ENCODE measurements around the gene SEMA4A.

Gene SEMA4A

DNA sequence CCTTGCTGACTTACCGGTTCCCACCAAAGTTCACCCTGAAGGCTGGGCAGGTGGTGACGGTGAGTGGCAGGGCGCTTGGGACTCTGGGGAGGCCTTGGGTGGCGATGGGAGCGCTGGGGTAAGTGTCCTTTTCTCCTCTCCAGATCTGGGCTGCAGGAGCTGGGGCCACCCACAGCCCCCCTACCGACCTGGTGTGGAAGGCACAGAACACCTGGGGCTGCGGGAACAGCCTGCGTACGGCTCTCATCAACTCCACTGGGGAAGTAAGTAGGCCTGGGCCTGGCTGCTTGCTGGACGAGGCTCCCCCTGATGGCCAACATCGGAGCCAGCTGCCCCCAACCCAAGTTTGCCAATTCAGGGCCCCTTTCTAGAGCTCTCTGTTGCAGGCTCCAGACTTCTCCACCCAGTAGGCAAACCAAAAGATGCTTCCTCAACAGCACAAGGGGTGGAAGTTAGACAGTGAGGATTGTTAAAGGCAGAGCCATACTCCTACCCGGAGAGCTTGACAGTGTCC, 16.4 kb upstream of the SEMA4A start:
- DNase-seq = no peak

DNA sequence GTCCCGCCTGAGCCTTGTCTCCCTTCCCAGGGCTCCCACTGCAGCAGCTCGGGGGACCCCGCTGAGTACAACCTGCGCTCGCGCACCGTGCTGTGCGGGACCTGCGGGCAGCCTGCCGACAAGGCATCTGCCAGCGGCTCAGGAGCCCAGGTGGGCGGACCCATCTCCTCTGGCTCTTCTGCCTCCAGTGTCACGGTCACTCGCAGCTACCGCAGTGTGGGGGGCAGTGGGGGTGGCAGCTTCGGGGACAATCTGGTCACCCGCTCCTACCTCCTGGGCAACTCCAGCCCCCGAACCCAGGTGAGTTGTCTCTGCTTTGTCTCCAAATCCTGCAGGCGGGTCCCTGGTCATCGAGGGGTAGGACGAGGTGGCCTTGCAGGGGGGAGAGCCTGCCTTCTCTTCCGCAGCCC, 14.9 kb upstream of the SEMA4A start:
- no peak for DNase-seq

DNA sequence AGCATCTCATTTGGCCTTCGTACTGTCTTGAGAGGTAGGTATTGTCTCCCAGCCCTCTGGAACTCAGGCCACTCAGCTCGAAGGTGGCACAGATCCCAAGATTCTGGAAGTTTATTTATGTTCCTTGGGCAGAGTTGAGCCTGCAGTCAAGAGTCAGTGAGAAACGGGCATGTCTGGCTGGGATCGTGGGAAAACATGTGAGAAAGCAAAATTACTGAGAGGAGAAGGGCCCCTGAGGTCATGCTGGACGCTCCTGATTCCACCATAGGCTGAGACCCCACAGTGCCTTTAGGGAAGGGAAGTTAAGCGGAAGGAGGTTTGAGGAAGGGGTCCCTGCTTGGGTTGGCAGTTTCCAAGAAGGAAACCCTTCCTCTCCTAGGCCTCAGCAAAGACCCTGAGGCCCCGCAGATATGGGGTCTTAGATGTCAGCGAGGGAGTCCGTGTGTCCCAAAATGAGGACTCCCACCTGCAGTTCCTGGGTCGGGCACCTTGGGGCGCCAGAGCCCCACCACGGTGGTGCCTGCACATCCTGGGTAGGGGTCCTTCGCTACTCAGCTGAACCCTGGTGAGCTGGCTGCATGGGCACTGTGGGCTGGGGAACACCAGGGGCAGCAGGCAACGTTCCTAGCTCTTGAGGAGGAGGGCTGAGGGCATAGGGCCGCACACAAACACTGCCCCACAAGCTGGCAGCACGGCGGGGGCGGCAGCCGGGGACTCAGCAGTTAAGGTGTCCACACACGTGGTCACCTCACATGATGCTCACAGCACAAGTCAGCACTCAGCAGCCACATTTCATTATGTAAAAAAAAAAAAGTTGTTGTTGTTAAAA, 12.3 kb upstream of the SEMA4A start:
- no peak for DNase-seq

DNA sequence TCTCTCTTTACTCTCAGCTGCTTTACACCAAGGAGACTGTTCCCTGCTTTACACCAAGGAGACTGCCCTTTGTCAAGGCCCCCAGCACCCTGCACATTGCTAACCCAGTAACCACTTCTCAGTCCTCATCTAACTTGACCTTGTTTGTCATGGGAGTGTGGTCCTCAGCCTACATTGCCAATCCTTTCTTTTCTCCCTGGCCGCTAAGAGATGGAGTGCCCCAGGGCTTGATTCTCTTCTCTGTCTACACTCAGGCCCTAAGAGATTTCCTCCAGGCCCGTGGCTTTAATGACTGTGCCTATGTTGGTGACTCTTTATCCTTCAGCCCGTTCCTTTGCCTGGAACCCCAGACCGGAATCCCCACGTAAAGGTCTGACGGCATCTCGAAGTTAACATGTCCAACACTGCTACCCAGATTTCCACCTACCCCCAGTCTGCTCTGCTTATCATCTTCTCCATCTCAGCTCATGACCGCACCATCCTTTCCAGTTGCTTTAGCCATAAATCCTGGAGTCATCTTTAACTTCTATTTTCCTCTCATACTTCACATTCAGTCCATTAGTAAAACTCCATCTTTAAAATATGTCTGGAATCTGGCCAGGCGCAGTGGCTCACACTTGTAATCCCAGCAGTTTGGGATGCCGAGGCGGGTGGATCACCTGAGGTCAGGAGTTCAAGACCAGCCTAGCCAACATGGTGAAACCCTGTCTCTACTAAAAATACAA, 9.5 kb upstream of the SEMA4A start:
- no peak for DNase-seq

DNA sequence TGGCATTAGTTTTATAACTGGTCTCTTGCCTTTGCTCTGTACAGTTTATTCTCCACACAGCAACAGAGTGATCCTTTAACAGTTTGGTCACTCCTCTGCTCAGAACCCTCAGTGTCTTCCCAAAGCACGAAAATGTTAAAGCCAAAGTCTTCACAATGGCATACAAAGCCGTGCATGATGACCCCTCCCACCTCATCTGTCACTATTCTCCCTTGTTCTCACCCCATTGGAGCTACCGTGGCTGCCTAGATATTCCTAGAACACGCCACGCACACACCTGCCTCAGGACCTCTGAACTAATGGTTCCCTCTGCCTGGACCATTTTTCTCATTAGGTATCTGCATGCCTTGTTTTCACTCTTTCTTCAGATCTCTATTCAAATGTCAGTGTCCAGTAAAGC, 8.6 kb upstream of the SEMA4A start:
- DNase-seq = no peak

DNA sequence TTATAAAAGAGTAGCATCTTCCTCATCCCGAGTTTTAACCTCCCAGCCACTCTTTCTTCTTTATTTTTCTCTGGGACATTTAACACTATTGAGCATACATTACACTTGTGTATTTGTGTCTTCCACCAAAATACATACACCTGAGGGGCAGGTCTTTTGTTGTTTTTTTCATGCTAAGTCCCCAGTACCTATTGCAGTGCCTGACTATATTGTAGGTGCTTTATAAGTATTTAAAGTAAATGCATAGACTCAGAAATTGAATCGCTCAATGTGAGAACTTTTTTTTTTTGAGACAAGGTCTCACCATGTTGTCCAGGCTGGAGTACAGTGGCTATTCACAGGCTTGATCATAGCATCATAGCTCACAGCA, 7.8 kb upstream of the SEMA4A start:
- DNase-seq = no peak

DNA sequence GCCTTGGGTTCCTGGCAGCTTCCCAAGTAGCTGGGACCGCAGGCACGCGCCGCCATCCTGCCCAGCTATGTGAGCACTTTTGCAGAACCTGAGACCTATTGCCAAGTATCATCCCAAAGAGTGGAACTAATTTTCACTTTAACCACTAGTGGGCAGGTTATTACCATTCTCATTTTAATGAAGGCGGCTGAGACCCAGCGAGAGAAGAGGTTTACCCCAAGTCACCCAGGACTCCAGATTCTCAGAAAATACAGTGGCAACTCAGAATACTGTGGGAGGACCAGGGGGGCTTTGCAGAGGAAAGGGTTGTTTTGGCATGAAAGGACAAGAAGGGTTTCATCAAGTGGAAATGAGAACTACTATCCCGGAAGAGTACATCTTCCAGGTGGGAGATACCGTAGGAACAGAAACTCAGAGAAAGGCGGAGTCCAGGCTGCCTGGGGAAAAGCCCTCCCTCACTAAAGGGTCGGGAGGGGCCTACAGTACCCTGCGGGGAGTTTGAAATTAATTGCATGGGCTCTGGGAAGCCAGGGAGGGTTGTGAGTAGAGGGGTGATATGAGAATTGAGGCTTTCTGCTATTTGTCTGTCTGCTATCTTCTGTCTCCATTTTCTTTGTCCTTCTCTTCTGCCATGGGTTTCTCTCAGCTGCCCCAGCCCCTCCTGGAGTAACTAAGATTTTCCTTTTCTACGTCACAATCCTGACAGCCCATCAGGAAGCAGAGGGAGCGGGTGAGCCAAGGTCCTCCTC, 7.2 kb upstream of the SEMA4A start:
- DNase-seq = peak; percentile 85

DNA sequence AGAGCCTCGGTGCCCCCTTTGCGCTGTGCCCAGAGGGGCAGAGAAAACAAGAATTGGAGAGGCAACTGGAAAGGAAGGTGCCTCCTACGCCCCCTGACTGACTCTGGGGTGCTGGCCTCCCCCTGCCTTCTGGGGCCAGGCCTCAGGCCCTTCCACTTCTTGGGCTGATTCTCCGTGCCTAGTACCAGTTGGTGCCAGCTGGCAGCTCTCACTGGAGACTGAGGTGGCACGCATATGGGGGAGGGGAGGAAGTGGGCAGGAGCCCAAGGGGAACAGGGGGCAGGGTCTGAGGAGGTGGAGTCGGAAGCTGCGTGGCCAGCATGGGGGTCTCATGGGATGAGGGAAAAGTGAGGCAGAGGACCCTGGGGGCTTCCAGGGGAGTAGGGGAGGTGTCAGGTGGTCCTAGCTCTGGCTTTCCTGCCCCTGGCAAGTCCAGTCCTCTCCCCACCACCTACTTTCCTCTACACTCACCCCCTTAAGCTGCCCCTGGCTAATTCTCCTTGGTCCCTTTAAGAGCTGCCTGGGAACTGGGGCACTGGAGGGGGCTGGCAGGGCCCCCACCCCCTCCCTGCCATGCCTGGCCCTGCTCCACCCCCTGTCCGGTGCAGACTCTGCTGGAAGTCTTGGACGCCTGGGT, 6.5 kb upstream of the SEMA4A start:
- no peak for DNase-seq

DNA sequence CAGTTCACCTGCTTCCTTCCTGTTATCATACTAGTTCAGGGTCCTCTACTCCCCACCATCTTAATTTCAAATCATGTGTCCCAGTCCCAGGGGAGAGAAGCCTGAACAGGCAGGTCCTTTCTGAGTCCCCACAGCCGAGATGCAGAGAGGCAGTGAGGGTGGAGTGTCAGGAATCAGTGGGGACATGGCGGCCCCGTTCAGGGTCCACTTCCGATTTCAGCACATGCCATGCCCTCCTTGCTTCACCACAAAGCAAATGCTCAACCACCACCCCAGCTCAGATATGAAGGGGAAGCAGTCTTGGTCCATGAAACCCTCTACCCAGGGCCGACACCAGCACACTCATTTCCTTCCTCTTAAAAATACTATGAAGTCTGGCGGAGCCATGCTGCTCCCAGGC, 5.2 kb upstream of the SEMA4A start:
- peak; percentile 79 for DNase-seq

DNA sequence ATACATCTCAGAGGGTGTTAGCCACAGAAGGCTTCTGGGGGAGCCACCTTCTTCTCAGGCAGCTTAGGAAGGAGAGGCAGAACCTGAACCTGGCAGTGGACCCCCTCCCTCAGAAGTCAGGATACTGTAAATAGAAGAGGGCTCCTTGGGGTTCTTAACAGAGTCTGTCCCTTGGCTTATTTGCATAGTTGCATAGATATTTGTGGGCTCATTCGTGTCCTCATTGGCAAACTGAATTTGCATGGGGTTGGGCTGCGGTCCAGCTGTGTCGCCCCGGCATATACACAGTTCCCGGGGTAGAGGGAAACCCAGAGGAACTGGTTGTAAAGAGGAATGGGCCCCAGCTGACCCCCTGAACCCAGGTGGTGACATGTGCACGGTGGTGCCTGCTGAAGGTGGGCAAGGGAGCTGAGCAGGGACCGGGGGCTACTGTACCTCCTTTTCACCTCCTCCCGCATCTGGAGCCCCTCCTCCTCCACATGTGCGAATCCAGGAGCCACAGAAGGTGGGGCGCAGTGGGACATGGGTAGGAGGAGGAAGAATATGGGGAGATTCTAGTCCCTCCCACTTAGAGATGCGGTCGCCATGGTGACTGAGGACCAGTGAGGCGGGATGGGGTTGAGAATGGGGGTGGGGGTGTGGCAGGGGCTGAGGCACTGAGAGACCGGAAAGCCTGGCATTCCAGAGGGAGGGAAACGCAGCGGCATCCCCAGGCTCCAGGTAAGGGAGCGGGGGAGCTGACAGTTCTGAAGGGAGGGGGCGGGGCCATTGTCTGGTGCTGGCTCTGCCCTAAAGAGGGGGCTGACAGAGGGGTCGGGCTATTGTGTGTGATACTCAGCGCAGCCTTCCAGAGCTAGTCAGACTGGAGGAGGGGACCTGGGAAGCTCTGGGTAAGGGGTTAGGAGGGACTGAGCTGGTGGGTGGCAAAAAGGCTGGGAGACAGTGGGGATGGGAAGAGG, 3.7 kb upstream of the SEMA4A start:
- no peak for DNase-seq

DNA sequence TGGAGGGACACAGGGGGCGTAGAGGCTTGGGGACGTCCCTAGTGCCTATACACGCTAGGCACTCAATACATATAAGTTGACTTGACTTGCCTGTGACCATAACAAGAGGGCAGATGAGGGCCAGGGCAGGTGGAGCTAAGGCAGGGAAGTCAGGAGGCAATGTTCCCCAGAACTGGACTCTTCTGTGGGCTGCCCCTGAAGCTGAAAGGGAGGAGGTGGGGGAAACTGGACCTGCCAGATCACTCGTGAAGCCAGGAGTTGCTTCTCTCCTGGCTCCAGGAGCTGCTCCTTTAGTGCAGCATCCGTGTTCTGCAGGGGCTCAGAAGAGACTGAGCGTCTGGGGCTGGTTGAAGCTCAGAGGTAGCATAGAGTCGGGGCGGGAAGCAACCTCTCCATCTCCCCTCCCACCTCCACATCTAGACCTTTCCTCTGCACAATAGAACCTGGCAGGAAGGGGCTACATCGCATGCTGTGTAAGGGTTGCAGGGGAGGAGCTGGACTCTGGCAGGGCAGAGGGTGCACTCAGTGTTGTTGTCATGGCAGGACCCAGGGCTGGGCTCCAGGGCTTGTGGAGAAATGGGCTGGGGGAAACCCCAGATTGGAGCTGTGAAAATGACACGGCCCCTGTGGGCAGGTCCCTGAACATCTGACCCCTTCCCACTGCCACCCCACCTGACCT, 2.9 kb upstream of the SEMA4A start:
- peak; percentile 74 for DNase-seq

DNA sequence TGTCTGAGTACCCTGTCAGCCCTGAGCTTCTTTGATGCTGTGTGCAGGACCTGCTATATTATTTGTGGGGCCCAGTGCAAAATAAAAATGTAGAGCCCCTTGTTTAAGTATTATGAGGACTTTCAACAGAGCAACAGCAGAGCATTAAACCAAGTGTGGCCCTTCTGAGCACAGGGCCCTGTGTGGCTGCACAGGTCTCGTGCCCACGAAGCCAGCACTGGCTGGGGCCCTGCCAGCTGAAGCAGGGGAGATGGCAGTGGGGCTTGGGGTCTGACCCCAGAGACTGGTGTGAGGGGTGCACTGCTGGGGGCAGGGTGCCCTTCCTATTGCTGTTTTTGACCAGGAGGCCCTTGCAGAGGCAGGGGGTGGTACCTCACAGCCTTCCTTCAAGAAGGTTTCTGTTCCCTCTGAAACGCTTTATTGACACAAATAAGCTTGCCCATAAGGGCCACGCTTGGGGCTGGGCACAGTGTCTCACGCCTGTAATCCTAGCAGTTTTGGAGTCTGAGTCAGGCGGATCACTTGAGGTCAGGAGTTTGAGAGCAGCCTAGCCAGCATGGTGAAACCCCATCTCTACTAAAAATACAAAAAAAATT, 2.2 kb upstream of the SEMA4A start:
- DNase-seq = peak; percentile 96

DNA sequence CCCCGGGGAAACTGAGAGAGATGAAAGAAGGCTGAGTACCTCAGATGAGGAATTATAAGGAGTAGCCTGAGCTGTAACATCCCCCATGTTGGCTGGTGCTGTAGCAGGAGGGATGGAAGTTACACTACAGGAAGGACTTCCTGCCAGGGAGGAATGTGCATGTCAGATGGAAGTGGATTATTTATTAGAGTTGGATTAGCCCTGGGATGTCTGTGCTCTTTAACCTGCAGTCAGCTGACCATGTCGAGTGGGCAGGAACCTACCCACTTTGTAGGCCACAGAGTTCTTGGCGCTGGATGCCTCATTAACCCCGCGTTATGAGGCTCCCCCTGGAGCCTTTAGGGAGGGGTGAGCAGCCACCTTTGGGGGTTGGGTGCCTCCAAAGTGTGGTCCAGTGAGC, 757 bp upstream of the SEMA4A start:
- DNase-seq = no peak

DNA sequence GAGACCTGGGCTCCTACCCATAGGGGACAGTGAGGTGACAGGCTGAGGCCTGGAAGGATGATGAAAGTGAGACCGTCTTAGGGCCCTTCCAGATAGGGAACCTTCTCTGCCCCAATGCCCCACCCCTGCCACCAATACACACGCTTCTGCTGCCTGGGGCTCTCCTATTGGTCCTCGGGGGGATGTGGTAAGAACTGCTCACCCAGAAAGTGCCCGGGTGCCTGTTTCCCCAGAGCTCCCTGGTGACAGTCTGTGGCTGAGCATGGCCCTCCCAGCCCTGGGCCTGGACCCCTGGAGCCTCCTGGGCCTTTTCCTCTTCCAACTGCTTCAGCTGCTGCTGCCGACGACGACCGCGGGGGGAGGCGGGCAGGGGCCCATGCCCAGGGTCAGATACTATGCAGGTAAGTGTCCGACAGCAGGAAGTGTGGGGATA, 948 bp downstream of the SEMA4A start:
- peak; percentile 95 for DNase-seq

DNA sequence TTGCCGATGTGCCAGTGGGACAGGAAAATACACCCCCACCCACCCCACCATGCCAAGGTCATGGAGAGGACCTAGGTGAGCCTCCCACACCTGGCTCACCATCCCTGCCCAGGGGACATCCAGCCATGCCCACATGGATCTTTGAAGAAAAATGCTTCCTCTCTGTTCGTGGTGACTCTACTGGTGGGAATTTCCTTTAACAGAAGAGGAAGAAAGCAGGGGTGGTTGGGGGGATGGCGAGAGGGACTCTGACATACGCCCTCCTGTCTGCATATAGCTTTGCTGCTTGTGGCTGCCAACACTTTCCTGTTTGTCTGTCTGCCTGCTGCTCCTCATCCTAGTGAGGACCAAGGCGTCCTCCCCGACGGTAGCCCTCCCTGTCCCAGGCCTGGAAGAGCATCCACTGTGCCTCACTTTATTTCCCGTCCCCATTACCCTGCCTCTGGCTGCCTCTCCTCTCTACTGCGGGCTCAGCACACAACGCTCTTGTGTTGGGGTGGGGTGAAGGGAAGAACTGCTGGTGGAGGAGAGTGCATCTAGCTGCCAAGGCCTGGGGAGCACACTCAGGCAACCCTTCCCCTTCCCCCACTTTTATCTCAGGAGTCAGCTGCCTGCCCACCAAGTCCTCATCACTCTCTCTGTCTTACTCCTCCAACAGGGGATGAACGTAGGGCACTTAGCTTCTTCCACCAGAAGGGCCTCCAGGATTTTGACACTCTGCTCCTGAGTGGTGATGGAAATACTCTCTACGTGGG, 2.5 kb downstream of the SEMA4A start:
- peak; percentile 74 for DNase-seq

DNA sequence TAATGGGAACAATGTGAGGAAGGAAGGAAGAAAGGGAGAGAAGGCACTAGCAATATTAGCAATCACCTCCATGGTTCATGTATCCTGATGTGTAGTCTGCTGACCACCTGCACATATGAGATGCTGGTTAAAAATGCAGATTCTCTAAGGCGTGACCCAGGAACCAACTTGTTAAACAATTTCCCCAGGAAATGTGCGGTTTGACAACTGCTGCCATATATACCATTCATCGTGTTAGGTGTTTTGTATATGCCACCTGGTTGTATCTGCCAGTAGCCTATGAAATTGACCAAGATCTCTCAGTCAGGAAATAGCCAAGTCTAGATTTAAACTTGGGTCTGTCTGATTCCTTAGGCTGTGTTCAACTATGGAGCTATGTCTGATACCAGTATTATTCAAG, 4.1 kb downstream of the SEMA4A start:
- DNase-seq = no peak

DNA sequence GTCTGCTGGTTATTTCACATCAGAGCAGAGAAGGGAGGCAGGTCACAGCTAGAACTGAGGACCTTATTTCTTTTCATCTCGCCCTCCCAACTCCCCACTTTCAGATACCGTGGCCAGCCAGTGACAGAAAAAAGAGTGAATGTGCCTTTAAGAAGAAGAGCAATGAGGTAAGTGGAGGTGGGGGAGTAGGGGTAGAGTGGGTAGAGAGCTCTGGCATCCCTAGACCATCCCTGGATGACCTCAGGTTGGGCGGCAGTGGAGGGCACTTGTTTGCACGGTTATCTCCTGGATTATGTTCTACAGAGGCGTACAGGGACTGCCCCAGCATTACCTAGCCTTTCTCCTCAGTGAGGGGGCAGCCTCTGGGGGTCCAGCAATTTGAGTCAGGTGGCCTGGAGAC, 4.6 kb downstream of the SEMA4A start:
- DNase-seq = no peak

DNA sequence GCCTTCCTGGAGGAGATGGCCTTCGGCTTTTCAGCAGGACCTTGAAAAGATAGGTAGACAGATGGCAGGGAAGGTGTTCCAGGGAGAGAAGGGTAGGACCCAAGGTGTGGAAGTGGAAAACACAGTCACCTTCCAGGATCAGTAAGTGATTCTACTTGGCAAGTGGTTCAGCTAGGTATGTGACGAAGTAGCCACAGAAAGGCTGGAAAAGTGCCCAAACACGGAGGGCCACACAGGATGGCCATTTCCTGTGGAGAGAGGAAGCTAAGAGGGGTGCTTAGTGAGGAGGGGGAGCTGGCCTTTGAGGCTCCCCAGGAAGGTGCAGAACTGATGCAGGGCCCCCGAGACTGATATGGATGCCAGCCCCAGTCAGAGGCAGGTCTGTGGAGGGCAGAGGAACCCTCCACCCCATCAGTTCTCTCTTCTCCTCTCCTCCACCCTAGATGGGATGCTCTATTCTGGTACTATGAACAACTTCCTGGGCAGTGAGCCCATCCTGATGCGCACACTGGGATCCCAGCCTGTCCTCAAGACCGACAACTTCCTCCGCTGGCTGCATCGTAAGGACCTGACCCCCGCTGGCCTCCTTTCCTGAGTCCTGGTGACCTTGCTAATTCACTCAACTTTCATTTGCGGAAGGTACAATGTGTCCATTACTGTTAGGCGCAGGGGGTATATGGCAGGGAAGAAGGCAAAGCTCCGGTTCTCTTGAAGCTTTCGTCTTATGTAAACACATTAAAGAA, 6.8 kb downstream of the SEMA4A start:
- no peak for DNase-seq

DNA sequence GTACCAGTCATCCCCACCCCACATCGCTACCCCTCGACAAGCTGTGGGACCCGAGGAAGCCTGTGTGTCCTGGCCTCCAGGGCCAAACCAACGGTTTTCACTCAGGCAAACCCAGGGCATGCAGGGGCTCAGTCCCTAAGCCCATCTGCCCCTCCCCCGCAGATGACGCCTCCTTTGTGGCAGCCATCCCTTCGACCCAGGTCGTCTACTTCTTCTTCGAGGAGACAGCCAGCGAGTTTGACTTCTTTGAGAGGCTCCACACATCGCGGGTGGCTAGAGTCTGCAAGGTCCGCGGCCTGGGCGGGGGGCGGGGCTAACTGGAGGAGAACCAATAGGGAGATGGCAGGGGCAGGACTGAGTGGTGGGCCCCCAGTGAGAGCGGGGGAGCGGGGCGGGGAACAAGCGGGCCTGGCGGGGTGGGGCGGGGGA, 7.4 kb downstream of the SEMA4A start:
- DNase-seq = peak; percentile 72

Measured in suppressor macrophage treated with lipopolysaccharide for 4 hours (primary cell).